Brain pericyte (primary cell): ENCODE results near the gene SYP.

Experiments
- DNase-seq: peaks from one replicate; pipeline ENCODE4 v3.0.0-alpha.2; 2012; ENCODE audit warnings: low read depth, low spot score

SYP gene

DNA sequence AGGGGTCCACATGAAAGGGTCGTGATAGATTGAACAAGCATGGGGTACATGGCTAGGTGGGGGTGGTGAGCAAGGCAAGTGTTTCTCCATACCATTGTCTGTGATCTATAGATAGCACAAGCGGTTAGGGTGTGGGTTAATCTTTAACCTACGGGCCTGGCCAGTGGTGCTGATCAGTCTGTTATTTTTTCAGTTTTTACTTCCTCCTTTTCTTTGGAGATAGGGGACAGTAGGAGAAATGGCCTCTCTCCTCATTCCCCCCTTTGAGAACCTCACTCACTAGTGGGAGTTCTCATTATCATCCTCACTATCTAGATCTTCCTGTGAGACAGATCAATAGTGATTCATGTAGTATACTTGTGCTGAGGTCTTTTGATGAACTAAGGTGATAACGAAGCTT lies 60.3 kb downstream of the SYP start:
- no peak for DNase-seq
